SU-DHL-6 (cell line): Measurements from ENCODE around the gene EPSTI1.
"Not testable (repeated sequence)": the region's sequence is repeated elsewhere in the genome, so short reads cannot be mapped to it uniquely, and the experiment has no call there.

ENCODE experiments used
- H2AFZ ChIP-seq: fragments of 200-600 bp; sonication (generic); 2 replicates; pipeline ENCODE4 v1.6.1; 2014; ENCODE audit warnings: low read depth, mild to moderate bottlenecking, moderate library complexity, mixed read lengths, antibody characterized with exemption, low read length; ENCODE audit not compliant: severe bottlenecking
- H3F3A ChIP-seq: fragments of 200-600 bp; shearing (Covaris generic); 2 replicates; pipeline ENCODE4 v1.6.0; 2016; ENCODE audit warnings: antibody characterized with exemption, mild to moderate bottlenecking; ENCODE audit not compliant: insufficient read depth
- H3K27ac ChIP-seq: fragments of 200-600 bp; sonication (generic); 2 replicates; pipeline ENCODE4 v1.5.1; 2016; ENCODE audit warnings: low read depth, mild to moderate bottlenecking, low read length, moderate library complexity, mixed read lengths
- H3K27me3 ChIP-seq: fragments of 200-600 bp; sonication (generic), shearing (Covaris generic); 2 replicates; pipeline ENCODE4 v1.6.0; 2014; ENCODE audit warnings: mild to moderate bottlenecking, low read length
- H3K36me3 ChIP-seq: fragments of 200-600 bp; sonication (generic); 2 replicates; pipeline ENCODE4 v1.6.1; 2014; ENCODE audit warnings: mild to moderate bottlenecking, low read length, mixed read lengths
- H3K4me2 ChIP-seq: fragments of 300-600, 200-600 bp; shearing (Covaris generic), sonication (generic); 2 replicates; pipeline ENCODE4 v1.6.0; 2014; ENCODE audit warnings: low read length, low read depth, mild to moderate bottlenecking; ENCODE audit not compliant: poor library complexity, severe bottlenecking
- H3K4me3 ChIP-seq: fragments of 200-600 bp; sonication (generic); 2 replicates; pipeline ENCODE4 v1.5.1; 2014; ENCODE audit warnings: antibody characterized with exemption, low read length, mild to moderate bottlenecking, mixed read lengths; ENCODE audit not compliant: insufficient read depth, poor library complexity, severe bottlenecking
- H3K79me2 ChIP-seq: fragments of 200-600 bp; sonication (generic); 2 replicates; pipeline ENCODE4 v1.6.1; 2014; ENCODE audit warnings: mild to moderate bottlenecking, low read length, moderate library complexity; ENCODE audit not compliant: insufficient read depth
- H3K9ac ChIP-seq: fragments of 200-600 bp; sonication (generic); 2 replicates; pipeline ENCODE4 v1.7.0; 2014; ENCODE audit warnings: mild to moderate bottlenecking, low read length
- H3K9me2 ChIP-seq: fragments of 200-600 bp; sonication (generic); replicated peaks from 2 replicates; pipeline ENCODE4 v1.6.1; 2014; ENCODE audit warnings: low read length; ENCODE audit not compliant: insufficient read depth
- H3K9me3 ChIP-seq: fragments of 200-600 bp; sonication (generic); 2 replicates; pipeline ENCODE4 v1.6.1; 2014; ENCODE audit warnings: low read length, mixed read lengths; ENCODE audit not compliant: insufficient read depth
- H4K20me1 ChIP-seq: fragments of 200-600 bp; sonication (generic); 2 replicates; pipeline ENCODE4 v1.6.1; 2014; ENCODE audit warnings: low read depth, mild to moderate bottlenecking, antibody characterized with exemption, low read length, moderate library complexity, mixed read lengths
- CTCF ChIP-seq: fragments of 200-600 bp; sonication (generic); IDR thresholded peaks from one replicate; pipeline ENCODE4 v1.5.1; 2017; ENCODE audit warnings: antibody characterized with exemption, mild to moderate bottlenecking, low read length, moderate library complexity; ENCODE audit not compliant: insufficient read depth, poor library complexity, severe bottlenecking
- EZH2phosphoT487 ChIP-seq: fragments of 200-600 bp; sonication (generic), shearing (Covaris generic); conservative IDR thresholded peaks from 2 replicates; pipeline ENCODE4 v1.6.1; 2018; ENCODE audit warnings: mild to moderate bottlenecking, antibody characterized with exemption, low read length, moderate library complexity, mixed read lengths

The EPSTI1 gene, protein sequence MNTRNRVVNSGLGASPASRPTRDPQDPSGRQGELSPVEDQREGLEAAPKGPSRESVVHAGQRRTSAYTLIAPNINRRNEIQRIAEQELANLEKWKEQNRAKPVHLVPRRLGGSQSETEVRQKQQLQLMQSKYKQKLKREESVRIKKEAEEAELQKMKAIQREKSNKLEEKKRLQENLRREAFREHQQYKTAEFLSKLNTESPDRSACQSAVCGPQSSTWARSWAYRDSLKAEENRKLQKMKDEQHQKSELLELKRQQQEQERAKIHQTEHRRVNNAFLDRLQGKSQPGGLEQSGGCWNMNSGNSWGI

DNA sequence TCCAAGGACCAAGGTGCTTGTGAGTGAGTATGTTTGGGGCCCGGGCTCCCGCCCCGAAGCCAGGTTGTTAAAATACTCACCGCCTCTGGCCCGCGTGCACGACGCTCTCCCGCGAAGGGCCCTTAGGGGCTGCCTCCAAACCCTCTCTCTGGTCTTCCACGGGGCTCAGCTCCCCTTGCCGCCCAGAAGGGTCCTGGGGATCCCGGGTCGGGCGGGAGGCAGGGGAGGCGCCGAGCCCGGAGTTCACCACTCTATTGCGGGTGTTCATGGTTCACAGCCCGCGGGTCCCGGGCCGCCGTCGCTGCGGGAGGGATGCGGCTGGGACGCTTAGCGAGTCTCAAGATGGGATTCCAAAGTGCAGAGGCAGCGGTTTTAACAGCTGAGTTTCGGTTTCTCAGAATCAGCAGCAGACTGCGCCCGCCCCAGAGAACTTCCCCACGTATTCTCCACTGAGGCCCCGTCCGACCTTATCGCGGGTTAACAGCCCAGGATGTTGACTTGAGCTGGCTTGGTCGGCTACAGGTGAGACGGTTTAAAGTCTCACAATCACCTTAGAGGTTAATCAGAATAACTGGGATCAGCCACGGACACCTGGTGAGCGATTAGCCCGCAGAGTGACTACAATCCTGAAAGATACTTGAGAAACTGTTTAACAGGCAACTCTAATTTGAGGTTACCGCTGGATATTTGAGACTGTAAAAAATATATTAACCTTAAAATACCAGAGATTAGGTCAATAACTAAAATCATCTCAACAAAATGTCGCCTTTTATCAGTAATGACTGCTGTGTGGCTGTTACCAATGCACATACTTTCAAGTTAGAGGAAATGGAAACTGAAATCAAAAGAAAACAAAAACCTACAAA lies at the start of gene EPSTI1:
EPSTI1 (minus strand) TSS at position 344 of the 866 bp plus-strand sequence; CDS start at position 268, 76 bp downstream.
- H3K4me2 ChIP-seq: peak within 1 kb of the TSS; percentile 56
- no peaks in the 10 kb centered on the region for H3K9me2 ChIP-seq
- H3K4me3 ChIP-seq: peak within 1 kb of the TSS; percentile 31
- H3K79me2 ChIP-seq: no peaks in the 10 kb centered on the region
- peak within 1 kb of the TSS; percentile 27 for H3K9ac ChIP-seq
- TF ChIP-seq CTCF: no peak
- TF ChIP-seq EZH2phosphoT487: no peak
- H3F3A ChIP-seq: no peaks in the 10 kb centered on the region
- H3K9me3 ChIP-seq: no peaks in the 10 kb centered on the region
- H3K36me3 ChIP-seq: no peaks in the 10 kb centered on the region
- peak within 1 kb of the TSS; percentile 61 for H2AFZ ChIP-seq
- H3K27ac ChIP-seq: no peak within 1 kb of the TSS
- no peaks in the 10 kb centered on the region for H4K20me1 ChIP-seq
- no peaks in the 10 kb centered on the region for H3K27me3 ChIP-seq

DNA sequence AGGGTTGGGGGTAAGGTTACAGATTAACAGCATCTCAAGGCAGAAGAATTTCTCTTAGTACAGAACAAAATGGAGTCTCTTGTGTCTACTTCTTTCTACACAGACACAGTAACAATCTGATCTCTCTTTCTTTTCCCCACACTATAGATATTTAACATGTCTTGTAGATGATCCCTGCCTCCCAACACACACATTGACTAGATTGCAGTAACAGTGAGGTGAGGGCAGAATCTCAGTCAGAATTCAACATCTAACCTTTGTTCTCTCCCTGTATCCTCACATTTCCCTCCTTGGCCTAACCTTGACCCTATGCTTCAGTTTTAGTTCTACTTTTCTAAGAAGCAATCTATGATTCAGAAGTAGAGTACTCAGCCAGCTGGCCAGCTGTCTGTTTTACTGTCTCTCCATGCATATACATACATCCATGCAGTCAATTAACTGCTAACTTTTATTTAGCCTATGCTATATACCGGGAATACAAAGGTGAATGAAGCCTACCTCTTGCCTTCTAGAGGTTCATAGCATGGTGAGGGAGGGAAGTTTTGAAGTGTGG lies 49.4 kb upstream of the EPSTI1 start:
- H3K4me3 ChIP-seq: no peak overlapping the region
- no peak overlapping the region for H3K27ac ChIP-seq

GRCh38 chr13:43040581-43041368 lies 48.7 kb upstream of the EPSTI1 start:
- not testable (repeated sequence) for H3K4me3 ChIP-seq, H3K9ac ChIP-seq, H3K79me2 ChIP-seq, H2AFZ ChIP-seq, H3F3A ChIP-seq, H3K9me3 ChIP-seq, H3K36me3 ChIP-seq, H3K9me2 ChIP-seq, H3K4me2 ChIP-seq, H3K27ac ChIP-seq, H4K20me1 ChIP-seq, H3K27me3 ChIP-seq

More for the DNA sequence above, 49.4 kb upstream of the EPSTI1 start:
- H4K20me1 ChIP-seq: no peaks in the 10 kb centered on the region
- H3K9ac ChIP-seq: no peak overlapping the region
- no peaks in the 10 kb centered on the region for H3K27me3 ChIP-seq
- H2AFZ ChIP-seq: no peak overlapping the region
- H3K9me3 ChIP-seq: no peaks in the 10 kb centered on the region
- H3K79me2 ChIP-seq: no peaks in the 10 kb centered on the region
- H3K36me3 ChIP-seq: no peaks in the 10 kb centered on the region
- H3K4me2 ChIP-seq: no peak overlapping the region
- no peaks in the 10 kb centered on the region for H3K9me2 ChIP-seq
- TF ChIP-seq EZH2phosphoT487: no peak
- no peak for TF ChIP-seq CTCF
- no peaks in the 10 kb centered on the region for H3F3A ChIP-seq
